HFF-Myc (cell line): ENCODE measurements around the gene MRPL18.
A peak's percentile ranks its signal among the peaks of the same experiment; 100 is the strongest.
"Not testable (repeated sequence)": the region's sequence is repeated elsewhere in the genome, so short reads cannot be mapped to it uniquely, and the experiment has no call there.

ENCODE experiments used
- DNase-seq: peaks from one replicate; pipeline ENCODE4 v3.0.0-alpha.2; 2011; ENCODE audit warnings: low read depth; ENCODE audit errors: extremely low read depth
- H3K4me3 ChIP-seq: replicated peaks from 2 replicates; pipeline ENCODE4 v1.5.1; 2011; ENCODE audit warnings: low read depth, mild to moderate bottlenecking, control low read depth, low read length
- TF ChIP-seq, protein P1 (sequence below): IDR thresholded peaks from 2 replicates; pipeline ENCODE4 v1.5.1; 2012; ENCODE audit warnings: mild to moderate bottlenecking, low read depth, low read length, control low read depth; ENCODE audit errors: missing control alignments

Gene MRPL18

DNA sequence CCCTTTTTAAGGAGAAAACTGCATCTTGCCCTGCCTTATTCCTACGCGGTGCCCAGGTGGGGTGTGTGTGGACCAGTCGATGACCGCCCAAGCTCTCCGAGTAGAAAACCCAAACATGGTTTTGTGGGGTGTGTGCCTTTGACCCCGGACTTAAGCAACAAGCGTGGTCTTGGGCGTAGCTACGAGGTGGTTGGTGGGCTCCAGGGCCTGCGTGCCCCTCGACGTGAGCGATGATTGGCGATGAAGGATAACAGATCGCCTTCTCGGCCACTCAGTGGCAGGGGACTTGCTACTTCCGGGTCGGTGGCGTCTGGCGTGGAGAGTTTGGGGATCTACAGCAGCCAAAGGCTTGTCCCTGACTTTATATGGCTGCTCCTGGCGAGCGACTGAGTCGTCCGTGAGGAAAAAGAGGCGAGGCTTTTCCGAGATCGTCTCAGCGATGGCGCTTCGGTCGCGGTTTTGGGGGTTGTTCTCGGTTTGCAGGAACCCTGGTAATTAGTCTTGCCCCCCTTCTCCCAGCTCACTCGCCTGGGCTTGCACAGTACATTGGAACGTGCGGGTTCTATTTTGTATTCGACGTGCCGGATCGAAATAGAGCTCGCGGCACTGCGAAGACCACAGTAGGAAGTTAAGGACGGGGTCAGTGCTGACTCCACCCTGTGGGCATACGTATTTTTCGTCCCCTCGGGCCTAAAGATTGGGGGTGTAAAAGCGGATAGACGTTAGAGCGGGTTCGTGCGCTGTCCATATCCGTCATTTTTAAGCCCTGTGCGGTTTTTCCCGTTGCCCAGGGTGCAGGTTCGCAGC lies at the start of gene MRPL18:
TSS of gene MRPL18 (plus strand) at position 319 of the 807 bp plus-strand sequence. CDS start at position 440, 121 bp downstream.
- DNase-seq, result peak; percentile 94
- H3K4me3 ChIP-seq, result peak within 1 kb of the TSS; percentile 96
- TF ChIP-seq, protein P1, sequence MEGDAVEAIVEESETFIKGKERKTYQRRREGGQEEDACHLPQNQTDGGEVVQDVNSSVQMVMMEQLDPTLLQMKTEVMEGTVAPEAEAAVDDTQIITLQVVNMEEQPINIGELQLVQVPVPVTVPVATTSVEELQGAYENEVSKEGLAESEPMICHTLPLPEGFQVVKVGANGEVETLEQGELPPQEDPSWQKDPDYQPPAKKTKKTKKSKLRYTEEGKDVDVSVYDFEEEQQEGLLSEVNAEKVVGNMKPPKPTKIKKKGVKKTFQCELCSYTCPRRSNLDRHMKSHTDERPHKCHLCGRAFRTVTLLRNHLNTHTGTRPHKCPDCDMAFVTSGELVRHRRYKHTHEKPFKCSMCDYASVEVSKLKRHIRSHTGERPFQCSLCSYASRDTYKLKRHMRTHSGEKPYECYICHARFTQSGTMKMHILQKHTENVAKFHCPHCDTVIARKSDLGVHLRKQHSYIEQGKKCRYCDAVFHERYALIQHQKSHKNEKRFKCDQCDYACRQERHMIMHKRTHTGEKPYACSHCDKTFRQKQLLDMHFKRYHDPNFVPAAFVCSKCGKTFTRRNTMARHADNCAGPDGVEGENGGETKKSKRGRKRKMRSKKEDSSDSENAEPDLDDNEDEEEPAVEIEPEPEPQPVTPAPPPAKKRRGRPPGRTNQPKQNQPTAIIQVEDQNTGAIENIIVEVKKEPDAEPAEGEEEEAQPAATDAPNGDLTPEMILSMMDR, result no peak

DNA sequence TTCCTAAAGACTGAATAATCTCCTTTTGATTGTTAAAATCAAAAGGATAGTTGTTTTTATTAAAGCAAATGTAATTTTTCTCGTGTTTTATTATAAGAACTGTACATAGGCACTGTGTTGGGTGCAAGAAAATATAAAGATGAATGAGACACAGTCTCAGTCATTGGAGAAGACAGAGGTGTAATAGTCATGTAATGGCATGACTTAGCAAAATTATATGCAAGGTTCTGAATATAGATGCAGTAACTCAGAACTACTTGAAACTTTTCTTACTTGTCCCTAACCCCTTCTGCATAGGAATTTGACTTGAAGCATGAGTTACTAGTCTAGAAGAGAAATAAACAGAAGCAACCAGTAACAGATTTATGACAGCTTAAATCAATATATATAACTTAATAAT lies 48.1 kb upstream of the MRPL18 start:
- TF ChIP-seq, protein P1, result no peak
- H3K4me3 ChIP-seq, result no peak overlapping the region
- DNase-seq, result no peak

- no peak overlapping the region for H3K4me3 ChIP-seq
- TF ChIP-seq, protein P1, result no peak
- no peak for DNase-seq
Measured at GRCh38 chr6:159745081-159745480, 45.2 kb upstream of the MRPL18 start.

GRCh38 chr6:159746759-159747158 lies 43.5 kb upstream of the MRPL18 start:
- no peak for DNase-seq
- TF ChIP-seq, protein P1, result no peak
- H3K4me3 ChIP-seq, result no peak overlapping the region

DNA sequence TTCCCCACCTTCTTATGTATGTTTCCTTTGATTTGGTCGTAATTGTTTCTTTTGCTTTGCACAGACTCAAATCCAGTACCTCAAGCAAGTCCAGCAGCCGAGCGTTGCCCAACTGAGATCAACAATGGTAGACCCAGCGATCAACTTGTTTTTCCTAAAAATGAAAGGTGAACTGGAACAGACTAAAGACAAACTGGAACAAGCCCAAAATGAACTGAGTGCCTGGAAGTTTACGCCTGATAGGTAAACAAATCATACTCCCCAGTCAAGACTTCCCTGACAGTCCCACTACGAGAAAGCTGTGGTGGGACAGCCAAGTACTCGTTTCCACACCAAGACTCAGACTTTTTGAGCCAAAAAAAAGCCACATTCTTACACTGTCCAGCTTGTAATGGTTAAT lies 42.1 kb upstream of the MRPL18 start:
- H3K4me3 ChIP-seq, DNase-seq: not testable (repeated sequence)

GRCh38 chr6:159751448-159751847 lies 38.8 kb upstream of the MRPL18 start:
- no peak overlapping the region for H3K4me3 ChIP-seq
- TF ChIP-seq, protein P1, result no peak
- no peak for DNase-seq

- DNase-seq, result no peak
- TF ChIP-seq, protein P1, result no peak
- H3K4me3 ChIP-seq, result no peak overlapping the region
Measured at GRCh38 chr6:159753081-159753872, 37.0 kb upstream of the MRPL18 start.
